HCT116 (cell line): ENCODE measurements around the gene DNMT1. TPM values are rescaled to one million over a fixed set of nuclear protein-coding genes. Genes with fewer than 3 reads are reported as not detected.

Source experiments
- ATAC-seq: fragments of 200-7000 bp; cut with Tn5 transposase; 2 replicates; pipeline ENCODE4 v1.9.1; 2020; ENCODE audit warnings: mild to moderate bottlenecking, moderate library complexity
- BruUV-seq: library from RNA; stranded (reverse); fragments of 400-500 nt; replicated peaks from 2 replicates; lab custom pipeline; 2021; lab: Mats Ljungman, UMichigan
- CTCF ChIA-PET: fragments of 300-600 bp; sonication (Branson Sonifier 250); formaldehyde crosslinking; loops from one replicate; lab custom pipeline; 2021; ENCODE audit warnings: antibody characterized with exemption; lab: Charles Lee
- POLR2A ChIA-PET: fragments of 300-600, 350-600 bp; sonication (Branson Sonifier 250); formaldehyde crosslinking; loops from one replicate; lab custom pipeline; 2021; ENCODE audit warnings: antibody characterized with exemption; lab: Charles Lee
- RAD21 ChIA-PET, 2 experiments: fragments of 300-600 bp; sonication (Branson Sonifier 250); formaldehyde crosslinking; loops; one replicate each; lab custom pipeline; 2023; ENCODE audit warnings: low total read pairs in 2 of 2; ENCODE audit not compliant: uncharacterized antibody in 2 of 2, unreplicated experiment in 2 of 2, low non-redundant PET in 1 of 2; lab: Charles Lee
- DNase-seq: peaks from one replicate; pipeline ENCODE4 v3.0.0-alpha.2; 2010; ENCODE audit warnings: low read depth, low spot score
- H2AFZ ChIP-seq: fragments of 200-600 bp; shearing (Covaris generic), sonication (generic); 2 replicates; pipeline ENCODE4 v1.6.1; 2017; ENCODE audit warnings: low read depth, mixed run types, mixed read lengths, antibody characterized with exemption, low read length; ENCODE audit not compliant: poor library complexity, severe bottlenecking
- H3K27ac ChIP-seq: 2 replicates; pipeline ENCODE4 v1.5.1; 2012; ENCODE audit warnings: low read depth, low read length
- H3K27me3 ChIP-seq: fragments of 200-600 bp; sonication (generic); 2 replicates; pipeline ENCODE4 v1.6.1; 2016; ENCODE audit warnings: mixed run types, low read length, mixed read lengths; ENCODE audit not compliant: insufficient read depth
- H3K36me3 ChIP-seq, 2 experiments: fragments of 200-500 bp in 1 of 2; fragments of 200-600 bp in 1 of 2; sonication (Bioruptor generic) in 1 of 2; sonication (generic) in 1 of 2; 2 replicates each; pipeline versions ENCODE4 v1.5.1 to v1.6.1; 2014 to 2016; ENCODE audit warnings: low read length in 2 of 2, inconsistent platforms in 1 of 2, mixed read lengths in 1 of 2, mixed run types in 1 of 2; ENCODE audit not compliant: insufficient read depth in 2 of 2, control insufficient read depth in 1 of 2
- H3K4me1 ChIP-seq, 2 experiments: fragments of 200-600 bp in 1 of 2; sonication (generic) in 1 of 2; 2 replicates each; pipeline versions ENCODE4 v1.5.1 to v1.6.1; 2012 to 2017; ENCODE audit warnings: low read length in 2 of 2, inconsistent platforms in 1 of 2, mild to moderate bottlenecking in 1 of 2, mixed read lengths in 1 of 2, mixed run types in 1 of 2, moderate library complexity in 1 of 2; ENCODE audit not compliant: insufficient read depth in 2 of 2, control insufficient read depth in 1 of 2
- H3K4me2 ChIP-seq: fragments of 200-600 bp; sonication (generic); 2 replicates; pipeline ENCODE4 v1.6.1; 2017; ENCODE audit warnings: mixed run types, low read length, mixed read lengths
- H3K4me3 ChIP-seq, 2 experiments: fragments of 200-600 bp in 1 of 2; sonication (generic) in 1 of 2; replicated peaks in 1 of 2; 2 replicates each; pipeline ENCODE4 v1.5.1; 2011 to 2016; ENCODE audit warnings: low read length in 2 of 2, control low read depth in 1 of 2, low read depth in 1 of 2, mild to moderate bottlenecking in 1 of 2, mixed read lengths in 1 of 2, mixed run types in 1 of 2
- H3K79me2 ChIP-seq: fragments of 200-600 bp; sonication (generic); 2 replicates; pipeline ENCODE4 v1.6.1; 2017; ENCODE audit warnings: mild to moderate bottlenecking, mixed run types, low read length, moderate library complexity, mixed read lengths; ENCODE audit not compliant: insufficient read depth
- H3K9ac ChIP-seq: fragments of 200-600 bp; sonication (generic); 2 replicates; pipeline ENCODE4 v1.6.1; 2016; ENCODE audit warnings: low read length, mixed read lengths
- H3K9me2 ChIP-seq: fragments of 200-600 bp; sonication (generic), shearing (Covaris generic); 2 replicates; pipeline ENCODE4 v1.6.1; 2017; ENCODE audit warnings: mixed run types, mild to moderate bottlenecking, moderate library complexity; ENCODE audit not compliant: insufficient read depth
- H3K9me3 ChIP-seq, 2 experiments: fragments of 200-500 bp in 1 of 2; fragments of 200-600 bp in 1 of 2; sonication (Bioruptor generic) in 1 of 2; sonication (generic) in 1 of 2; 2 replicates each; pipeline ENCODE4 v1.6.1; 2014 to 2017; ENCODE audit warnings: low read length in 2 of 2, mixed read lengths in 2 of 2, inconsistent platforms in 1 of 2, low read depth in 1 of 2, mild to moderate bottlenecking in 1 of 2, mixed run types in 1 of 2, moderate library complexity in 1 of 2; ENCODE audit not compliant: control insufficient read depth in 1 of 2, insufficient read depth in 1 of 2
- H4K20me1 ChIP-seq: fragments of 200-600 bp; sonication (generic), shearing (Covaris generic); 2 replicates; pipeline ENCODE4 v1.6.1; 2017; ENCODE audit warnings: mixed run types, mild to moderate bottlenecking, moderate library complexity; ENCODE audit not compliant: insufficient read depth
- CEBPB ChIP-seq: IDR thresholded peaks from 2 replicates; pipeline ENCODE4 v1.6.1; 2012; ENCODE audit warnings: low read depth
- CTCF ChIP-seq, 3 experiments: fragments of 200-600 bp in 1 of 3; sonication (generic) in 1 of 3; IDR thresholded peaks in 2 of 3; conservative IDR thresholded peaks in 1 of 3; 2 replicates each; pipeline ENCODE4 v1.5.1; 2012 to 2017; ENCODE audit warnings: low read depth in 2 of 3, low read length in 2 of 3, antibody characterized with exemption in 1 of 3, borderline replicate concordance in 1 of 3, control low read depth in 1 of 3, mild to moderate bottlenecking in 1 of 3, mixed read lengths in 1 of 3, mixed run types in 1 of 3, moderate library complexity in 1 of 3; ENCODE audit not compliant: insufficient read depth in 1 of 3
- EGR1 ChIP-seq: IDR thresholded peaks from 2 replicates; pipeline ENCODE4 v1.6.1; 2012; ENCODE audit warnings: low read depth
- ELF1 ChIP-seq: IDR thresholded peaks from 2 replicates; pipeline ENCODE4 v1.6.1; 2012; ENCODE audit warnings: low read depth, borderline replicate concordance
- EZH2 ChIP-seq: fragments of 200-600 bp; sonication (generic); IDR thresholded peaks from 2 replicates; pipeline ENCODE4 v1.6.1; 2017; ENCODE audit warnings: antibody characterized with exemption, mixed run types
- FOSL1 ChIP-seq: IDR thresholded peaks from 2 replicates; pipeline ENCODE4 v1.6.1; 2012; ENCODE audit warnings: low read depth
- JUND ChIP-seq: IDR thresholded peaks from 2 replicates; pipeline ENCODE4 v1.6.1; 2012
- MAX ChIP-seq: IDR thresholded peaks from 2 replicates; pipeline ENCODE4 v1.6.1; 2012
- POLR2A ChIP-seq: IDR thresholded peaks from 2 replicates; pipeline ENCODE4 v1.7.0; 2011; ENCODE audit warnings: borderline replicate concordance; ENCODE audit not compliant: insufficient read depth, insufficient read length; ENCODE audit errors: extremely low read depth
- RAD21 ChIP-seq: IDR thresholded peaks from 2 replicates; pipeline ENCODE4 v1.6.1; 2012; ENCODE audit warnings: low read depth, mild to moderate bottlenecking
- SIN3A ChIP-seq: IDR thresholded peaks from 2 replicates; pipeline ENCODE4 v1.6.1; 2012; ENCODE audit warnings: low read depth
- SRF ChIP-seq: IDR thresholded peaks from 2 replicates; pipeline ENCODE4 v1.6.1; 2012; ENCODE audit warnings: low read depth
- TCF7L2 ChIP-seq: IDR thresholded peaks from 2 replicates; pipeline ENCODE4 v1.7.0; 2011; ENCODE audit warnings: borderline replicate concordance, inconsistent platforms; ENCODE audit not compliant: insufficient read depth, insufficient read length; ENCODE audit errors: extremely low read depth
- YY1 ChIP-seq: IDR thresholded peaks from 2 replicates; pipeline ENCODE4 v1.6.1; 2011; ENCODE audit warnings: low read length, low read depth, moderate library complexity, mild to moderate bottlenecking; ENCODE audit not compliant: insufficient replicate concordance; ENCODE audit errors: extremely low read depth
- ZFX ChIP-seq: fragments of 450-650 bp; IDR thresholded peaks from 2 replicates; pipeline ENCODE4 v1.6.1; 2017
- ZNF274 ChIP-seq: fragments of 200-500 bp; sonication (Bioruptor generic); IDR thresholded peaks from 2 replicates; pipeline ENCODE4 v1.6.1; 2014; ENCODE audit warnings: mild to moderate bottlenecking, low read depth, low read length, inconsistent platforms
- intact Hi-C: fragments of 100-400 bp; cut with micrococcal nuclease; formaldehyde crosslinking; loops from 2 replicates; pipeline ENCODE4 v1.10.0; 2022
- total RNA-seq: library from RNA; stranded (reverse); gene quantifications from one replicate; pipeline ENCODE4 v1.2.1, GENCODE V29; 2021; ENCODE audit not compliant: unreplicated experiment
- TF ChIP-seq, protein P1 (sequence below): IDR thresholded peaks from 2 replicates; pipeline ENCODE4 v1.6.1; 2012; ENCODE audit warnings: low read depth
- TF ChIP-seq, protein P2 (sequence below): IDR thresholded peaks from 2 replicates; pipeline ENCODE4 v1.6.1; 2012
- TF ChIP-seq, protein P3 (sequence below): IDR thresholded peaks from 2 replicates; pipeline ENCODE4 v1.6.1; 2011; ENCODE audit warnings: mild to moderate bottlenecking, low read length, moderate library complexity; ENCODE audit not compliant: insufficient replicate concordance; ENCODE audit errors: extremely low read depth

Gene DNMT1
- total RNA-seq, 1 experiment from 2014 or later, result 235 TPM

DNA sequence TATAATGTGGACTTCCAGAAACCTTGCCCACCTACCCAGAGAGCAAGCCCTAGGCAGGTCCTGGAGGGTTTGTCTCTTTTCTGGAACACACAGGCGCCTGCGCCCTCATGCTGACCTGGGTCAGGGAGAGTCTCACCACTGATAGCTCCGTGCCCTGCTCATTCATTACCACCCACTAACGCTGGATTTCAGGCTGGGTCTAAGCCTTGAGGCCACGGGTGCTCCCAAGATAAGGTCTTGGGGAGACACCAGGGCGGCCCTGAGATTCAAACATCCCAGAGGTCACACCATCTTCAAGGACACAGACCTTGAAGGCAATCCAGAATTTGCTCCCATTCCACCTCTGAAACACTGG, 31.2 kb upstream of the DNMT1 start (continued):
- TF ChIP-seq YY1, result no peak
- no peak for TF ChIP-seq ZFX
- no peak for TF ChIP-seq RAD21

GRCh38 chr19:10224337-10224736, 29.6 kb upstream of the DNMT1 start:
- H3K4me2 ChIP-seq, result no peak overlapping the region
- H3K4me3 ChIP-seq, result no peak overlapping the region
- no peak overlapping the region for H3K27ac ChIP-seq
- no peaks in the 10 kb centered on the region for H3K9me3 ChIP-seq
- no peaks in the 10 kb centered on the region for H4K20me1 ChIP-seq
- BruUV-seq, result no TSS peak
- intact Hi-C loops, result no loop called here
- ChIA-PET CTCF (no interaction called here), RAD21 (no interaction called here), POLR2A (no interaction called here)
- peaks cover 0 to 2% of the 10 kb centered on the region in 2 experiments; a peak in 2 of 4 replicates for H3K4me1 ChIP-seq
- no peaks in the 10 kb centered on the region for H3K9me2 ChIP-seq
- no peaks in the 10 kb centered on the region for H3K36me3 ChIP-seq
- no peak for DNase-seq
- no peak overlapping the region for H3K9ac ChIP-seq
- H3K79me2 ChIP-seq, result no peaks in the 10 kb centered on the region
- H2AFZ ChIP-seq, result no peak overlapping the region
- ATAC-seq, result no peak
- H3K27me3 ChIP-seq, result no peaks in the 10 kb centered on the region
- TF ChIP-seq CTCF (IDR thresholded peaks at IDR 0.05 in 2 of 3, conservative IDR thresholded peaks at IDR 0.05 in 1 of 3; ENCODE audit: borderline replicate concordance in 1 of 3, insufficient read depth in 1 of 3, low read depth in 2 of 3, low read length in 2 of 3), result no peak
- TF ChIP-seq YY1, result no peak
- TF ChIP-seq SRF, result no peak
- TF ChIP-seq, protein P1, sequence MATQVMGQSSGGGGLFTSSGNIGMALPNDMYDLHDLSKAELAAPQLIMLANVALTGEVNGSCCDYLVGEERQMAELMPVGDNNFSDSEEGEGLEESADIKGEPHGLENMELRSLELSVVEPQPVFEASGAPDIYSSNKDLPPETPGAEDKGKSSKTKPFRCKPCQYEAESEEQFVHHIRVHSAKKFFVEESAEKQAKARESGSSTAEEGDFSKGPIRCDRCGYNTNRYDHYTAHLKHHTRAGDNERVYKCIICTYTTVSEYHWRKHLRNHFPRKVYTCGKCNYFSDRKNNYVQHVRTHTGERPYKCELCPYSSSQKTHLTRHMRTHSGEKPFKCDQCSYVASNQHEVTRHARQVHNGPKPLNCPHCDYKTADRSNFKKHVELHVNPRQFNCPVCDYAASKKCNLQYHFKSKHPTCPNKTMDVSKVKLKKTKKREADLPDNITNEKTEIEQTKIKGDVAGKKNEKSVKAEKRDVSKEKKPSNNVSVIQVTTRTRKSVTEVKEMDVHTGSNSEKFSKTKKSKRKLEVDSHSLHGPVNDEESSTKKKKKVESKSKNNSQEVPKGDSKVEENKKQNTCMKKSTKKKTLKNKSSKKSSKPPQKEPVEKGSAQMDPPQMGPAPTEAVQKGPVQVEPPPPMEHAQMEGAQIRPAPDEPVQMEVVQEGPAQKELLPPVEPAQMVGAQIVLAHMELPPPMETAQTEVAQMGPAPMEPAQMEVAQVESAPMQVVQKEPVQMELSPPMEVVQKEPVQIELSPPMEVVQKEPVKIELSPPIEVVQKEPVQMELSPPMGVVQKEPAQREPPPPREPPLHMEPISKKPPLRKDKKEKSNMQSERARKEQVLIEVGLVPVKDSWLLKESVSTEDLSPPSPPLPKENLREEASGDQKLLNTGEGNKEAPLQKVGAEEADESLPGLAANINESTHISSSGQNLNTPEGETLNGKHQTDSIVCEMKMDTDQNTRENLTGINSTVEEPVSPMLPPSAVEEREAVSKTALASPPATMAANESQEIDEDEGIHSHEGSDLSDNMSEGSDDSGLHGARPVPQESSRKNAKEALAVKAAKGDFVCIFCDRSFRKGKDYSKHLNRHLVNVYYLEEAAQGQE, result no peak
- TF ChIP-seq, protein P2, sequence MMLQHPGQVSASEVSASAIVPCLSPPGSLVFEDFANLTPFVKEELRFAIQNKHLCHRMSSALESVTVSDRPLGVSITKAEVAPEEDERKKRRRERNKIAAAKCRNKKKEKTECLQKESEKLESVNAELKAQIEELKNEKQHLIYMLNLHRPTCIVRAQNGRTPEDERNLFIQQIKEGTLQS, result no peak
- no peak for TF ChIP-seq CEBPB
- TF ChIP-seq ELF1, result no peak
- TF ChIP-seq EGR1, result no peak
- TF ChIP-seq ZFX, result no peak
- TF ChIP-seq, protein P3, sequence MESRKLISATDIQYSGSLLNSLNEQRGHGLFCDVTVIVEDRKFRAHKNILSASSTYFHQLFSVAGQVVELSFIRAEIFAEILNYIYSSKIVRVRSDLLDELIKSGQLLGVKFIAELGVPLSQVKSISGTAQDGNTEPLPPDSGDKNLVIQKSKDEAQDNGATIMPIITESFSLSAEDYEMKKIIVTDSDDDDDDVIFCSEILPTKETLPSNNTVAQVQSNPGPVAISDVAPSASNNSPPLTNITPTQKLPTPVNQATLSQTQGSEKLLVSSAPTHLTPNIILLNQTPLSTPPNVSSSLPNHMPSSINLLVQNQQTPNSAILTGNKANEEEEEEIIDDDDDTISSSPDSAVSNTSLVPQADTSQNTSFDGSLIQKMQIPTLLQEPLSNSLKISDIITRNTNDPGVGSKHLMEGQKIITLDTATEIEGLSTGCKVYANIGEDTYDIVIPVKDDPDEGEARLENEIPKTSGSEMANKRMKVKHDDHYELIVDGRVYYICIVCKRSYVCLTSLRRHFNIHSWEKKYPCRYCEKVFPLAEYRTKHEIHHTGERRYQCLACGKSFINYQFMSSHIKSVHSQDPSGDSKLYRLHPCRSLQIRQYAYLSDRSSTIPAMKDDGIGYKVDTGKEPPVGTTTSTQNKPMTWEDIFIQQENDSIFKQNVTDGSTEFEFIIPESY, result no peak
- no peak for TF ChIP-seq POLR2A
- no peak for TF ChIP-seq TCF7L2
- no peak for TF ChIP-seq JUND
- TF ChIP-seq ZNF274, result no peak
- TF ChIP-seq FOSL1, result no peak
- no peak for TF ChIP-seq MAX
- no peak for TF ChIP-seq EZH2
- no peak for TF ChIP-seq SIN3A
